Measurements from ENCODE around the gene NMD3.

- TF ChIP-seq POLR2A (IDR thresholded peaks at IDR 0.05; ENCODE audit: low read length) (no peak), GATA1 (IDR thresholded peaks at IDR 0.05; ENCODE audit: low read depth, low read length) (no peak)
Observed at GRCh38 chr3:161247049-161247448, 25.9 kb downstream of the NMD3 start.
